GM12878 (cell line): Measurements from ENCODE around the gene LYVE1. TPM values are rescaled to one million over a fixed set of nuclear protein-coding genes. Genes with fewer than 3 reads are reported as not detected.

Experiments used
- ATAC-seq: fragments of 200-7000 bp; cut with Tn5 transposase; 3 replicates; pipeline ENCODE4 v1.9.1; 2020; ENCODE audit warnings: mild to moderate bottlenecking, moderate library complexity
- BruUV-seq: library from RNA; stranded (reverse); fragments of 400-500 nt; replicated peaks from 2 replicates; lab custom pipeline; 2021; lab: Mats Ljungman, UMichigan
- CTCF ChIA-PET: fragments of 300-600 bp; sonication (Branson Sonifier 250); formaldehyde crosslinking; extraction: SDS; loops from one replicate; lab custom pipeline; 2021; ENCODE audit warnings: inconsistent platforms; lab: Yijun Ruan, JAX
- POLR2A ChIA-PET: fragments of 350-600 bp; formaldehyde crosslinking; extraction: SDS; loops from one replicate; lab custom pipeline; 2021; ENCODE audit warnings: inconsistent platforms; lab: Charles Lee
- RAD21 ChIA-PET: fragments of 300-600 bp; sonication (Branson Sonifier 250); formaldehyde crosslinking; loops from one replicate; lab custom pipeline; 2023; ENCODE audit warnings: antibody characterized with exemption; ENCODE audit not compliant: unreplicated experiment; lab: Charles Lee
- SMC1A ChIA-PET: fragments of 300-600 bp; sonication (Branson Sonifier 250); formaldehyde crosslinking; loops from one replicate; lab custom pipeline; 2023; ENCODE audit not compliant: unreplicated experiment, uncharacterized antibody; lab: Charles Lee
- DNase-seq: peaks from one replicate; pipeline ENCODE4 v3.0.0-alpha.2; 2011; ENCODE audit warnings: low read depth, low spot score
- FAIRE-seq: peaks from 3 replicates; lab custom pipeline; 2011; peaks lifted over from hg19 to GRCh38; lab: Jason Lieb, UNC
- H2AFZ ChIP-seq: 2 replicates; pipeline ENCODE4 v1.6.0; 2011; ENCODE audit warnings: low read depth, low read length, control low read depth; ENCODE audit not compliant: control insufficient read depth
- H3K27ac ChIP-seq: 2 replicates; pipeline ENCODE4 v1.5.1; 2011; ENCODE audit warnings: control low read depth; ENCODE audit not compliant: control insufficient read depth, insufficient read depth
- H3K27me3 ChIP-seq, 2 experiments: replicated peaks in 1 of 2; 2 replicates each; pipeline versions ENCODE4 v1.6.0 to v1.6.1; 2011; ENCODE audit warnings: low read length in 1 of 2; ENCODE audit not compliant: control insufficient read depth in 2 of 2, insufficient read depth in 2 of 2
- H3K36me3 ChIP-seq, 2 experiments: 2 replicates each; pipeline ENCODE4 v1.5.1; 2011; ENCODE audit warnings: low read length in 1 of 2; ENCODE audit not compliant: control insufficient read depth in 2 of 2, insufficient read depth in 2 of 2
- H3K4me1 ChIP-seq: 2 replicates; pipeline ENCODE4 v1.6.1; 2011; ENCODE audit warnings: mild to moderate bottlenecking, low read length, moderate library complexity, mixed read lengths; ENCODE audit not compliant: control insufficient read depth, insufficient read depth
- H3K4me2 ChIP-seq: 2 replicates; pipeline ENCODE4 v1.6.0; 2011; ENCODE audit warnings: control low read depth; ENCODE audit not compliant: control insufficient read depth, insufficient read depth
- H3K4me3 ChIP-seq: fragments of 200-600 bp; sonication (generic); 2 replicates; pipeline ENCODE4 v1.5.1; 2016
- H3K79me2 ChIP-seq: 2 replicates; pipeline ENCODE4 v1.6.0; 2011; ENCODE audit warnings: low read length; ENCODE audit not compliant: control insufficient read depth, insufficient read depth
- H3K9ac ChIP-seq: 2 replicates; pipeline ENCODE4 v1.8.0; 2011; ENCODE audit warnings: low read length, control low read depth, mixed read lengths; ENCODE audit not compliant: control insufficient read depth, insufficient read depth
- H3K9me3 ChIP-seq: replicated peaks from 3 replicates; pipeline ENCODE4 v1.5.1; 2011; ENCODE audit warnings: mild to moderate bottlenecking, low read length; ENCODE audit not compliant: control insufficient read depth, insufficient read depth
- H4K20me1 ChIP-seq: 2 replicates; pipeline ENCODE4 v1.6.0; 2011; ENCODE audit not compliant: control insufficient read depth, insufficient read depth
- CHD4 ChIP-seq: fragments of 200-600 bp; sonication (generic); IDR thresholded peaks from 2 replicates; pipeline ENCODE4 v1.6.1; 2016; ENCODE audit warnings: mild to moderate bottlenecking
- FOXK2 ChIP-seq: fragments of 450-650 bp; IDR thresholded peaks from 2 replicates; pipeline ENCODE4 v1.6.1; 2017; ENCODE audit warnings: mild to moderate bottlenecking, moderate library complexity
- IKZF2 ChIP-seq, 2 experiments: fragments of 450-650 bp; IDR thresholded peaks; 2 replicates each; pipeline ENCODE4 v1.6.1; 2017; ENCODE audit warnings: mild to moderate bottlenecking in 2 of 2, moderate library complexity in 2 of 2
- MEF2A ChIP-seq: IDR thresholded peaks from 2 replicates; pipeline ENCODE4 v1.6.1; 2011; ENCODE audit warnings: low read depth, mild to moderate bottlenecking, low read length, moderate library complexity; ENCODE audit not compliant: insufficient read depth
- MEF2B ChIP-seq: fragments of 450-650 bp; IDR thresholded peaks from 2 replicates; pipeline ENCODE4 v1.6.1; 2018; ENCODE audit warnings: mild to moderate bottlenecking, moderate library complexity; ENCODE audit not compliant: partially characterized antibody, poor library complexity, severe bottlenecking
- NFIC ChIP-seq: IDR thresholded peaks from 2 replicates; pipeline ENCODE4 v1.6.1; 2012; ENCODE audit warnings: low read depth, mild to moderate bottlenecking, inconsistent platforms, low read length, moderate library complexity
- POLR2AphosphoS5 ChIP-seq: IDR thresholded peaks from 2 replicates; pipeline ENCODE4 v1.6.1; 2011; ENCODE audit warnings: mild to moderate bottlenecking, low read length, inconsistent platforms
- RAD21 ChIP-seq: IDR thresholded peaks from 2 replicates; pipeline ENCODE4 v1.6.1; 2011; ENCODE audit warnings: mild to moderate bottlenecking, low read depth, low read length, moderate library complexity; ENCODE audit not compliant: insufficient read depth
- RBBP5 ChIP-seq: fragments of 200-600 bp; sonication (generic); conservative IDR thresholded peaks from 2 replicates; pipeline ENCODE4 v1.6.1; 2016
- RCOR1 ChIP-seq: conservative IDR thresholded peaks from 2 replicates; pipeline ENCODE4 v1.6.1; 2012; ENCODE audit warnings: low read depth, low read length, improper control_type of control experiment
- RFX5 ChIP-seq: IDR thresholded peaks from 2 replicates; pipeline ENCODE4 v1.6.1; 2011; ENCODE audit warnings: low read depth, low read length, improper control_type of control experiment
- RUNX3 ChIP-seq: IDR thresholded peaks from 2 replicates; pipeline ENCODE4 v1.6.1; 2012; ENCODE audit warnings: low read length, inconsistent platforms
- SPI1 ChIP-seq: IDR thresholded peaks from 2 replicates; pipeline ENCODE4 v1.6.1; 2011; ENCODE audit warnings: low read depth, mild to moderate bottlenecking, low read length, moderate library complexity, borderline replicate concordance; ENCODE audit not compliant: insufficient read depth
- SUPT20H ChIP-seq: IDR thresholded peaks from 2 replicates; pipeline ENCODE4 v1.6.1; 2011; ENCODE audit warnings: low read depth, mild to moderate bottlenecking, low read length, moderate library complexity, borderline replicate concordance; ENCODE audit not compliant: control insufficient read depth
- ZZZ3 ChIP-seq: IDR thresholded peaks from 2 replicates; pipeline ENCODE4 v1.6.1; 2011; ENCODE audit warnings: low read depth; ENCODE audit not compliant: control insufficient read depth, insufficient read length
- WGBS: methylation state at CpG from one replicate; pipeline ENCODE4 v1.1.6; 2016; ENCODE audit warnings: low lambda C conversion rate; ENCODE audit not compliant: insufficient replicate concordance, insufficient coverage; ENCODE audit errors: missing lambda C conversion rate; 5-methylcytosine and 5-hydroxymethylcytosine counted together
- in situ Hi-C: fragments of 300-500 bp; cut with MboI; formaldehyde crosslinking; loops from 9 replicates; pipeline ENCODE4 v1.14.3; 2018; ENCODE audit warnings: mixed read lengths
- intact Hi-C: fragments of 100-400 bp; cut with micrococcal nuclease; formaldehyde crosslinking; loops from one replicate; pipeline ENCODE4 v1.14.2; 2022; ENCODE audit not compliant: unreplicated experiment
- polyA plus RNA-seq, 11 experiments: library from polyadenylated mRNA; depleted of rRNA in 4 of 11; unstranded in 6 of 11; stranded (reverse) in 5 of 11; fragments of >200 nt; fragmentation: Nextera tagmentation in 4 of 11; fragmentation: Illumina TruSeq in 1 of 11; extraction: Ambion mirVana in 4 of 11; extraction: Trizol in 1 of 11; gene quantifications; 1 replicate in 1 of 11; 2 replicates in 10 of 11; pipeline versions ENCODE4 v1.2.1 to v1.2.3, GENCODE V29; 2011 to 2016; ENCODE audit warnings: inconsistent platforms in 2 of 11, missing spikeins in 2 of 11, low read depth in 1 of 11
- total RNA-seq, 4 experiments: library from RNA; depleted of rRNA in 3 of 4; stranded (reverse); fragments of >200 nt in 3 of 4; fragmentation: Illumina TruSeq in 1 of 4; extraction: Trizol in 1 of 4; gene quantifications; 2 replicates each; pipeline versions ENCODE4 v1.2.1 to v1.2.3, GENCODE V29; 2013 to 2021
- TF ChIP-seq, protein P1 (sequence below): fragments of 450-650 bp; formaldehyde crosslinking; IDR thresholded peaks from 2 replicates; pipeline ENCODE4 v1.4.0; 2022; ENCODE audit warnings: mild to moderate bottlenecking, moderate library complexity

The LYVE1 gene
- total and polyA plus RNA-seq, 10 of the 15 experiments (the other 5 are each of a cell fraction or from before 2014, with no cell fraction given), result 0.15 TPM; not detected in 9

DNA sequence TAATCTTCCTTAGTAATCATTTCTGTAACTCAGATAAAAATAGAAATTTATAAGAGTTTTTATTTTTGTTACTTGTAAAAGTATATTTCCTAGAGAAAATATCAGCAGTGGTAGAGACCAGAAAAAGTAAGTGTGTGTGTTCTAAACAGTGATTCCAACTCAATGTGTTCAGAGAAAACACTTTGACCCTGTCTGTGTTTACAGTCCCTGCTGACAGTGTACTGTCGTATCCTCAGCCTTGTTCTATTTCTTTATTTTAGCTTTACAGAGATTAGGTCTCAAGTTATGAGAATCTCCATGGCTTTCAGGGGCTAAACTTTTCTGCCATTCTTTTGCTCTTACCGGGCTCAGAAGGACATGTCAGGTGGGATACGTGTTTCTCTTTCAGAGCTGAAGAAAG lies 10.2 kb downstream of the LYVE1 start:
- Histone ChIP-seq H3K36me3 (no peaks in the 10 kb centered on the region), H3K27ac (no peak overlapping the region), H2AFZ (no peak overlapping the region), H3K4me2 (no peak overlapping the region), H3K27me3 (peaks cover 0 to 4% of the 10 kb centered on the region in 2 experiments; a peak in 3 of 4 replicates)
- WGBS, result 24% methylated on average over 3 of the region's 3 CpGs
- no peak for FAIRE-seq
- RAD21 ChIA-PET, result interaction anchor here (1.1 to 1.2 kb wide), 2 partner anchors 144 to 152 kb away, joined by 3 to 4 read pairs; no protein-coding TSS in a partner anchor
- intact Hi-C loops, result no loop called here
- ATAC-seq, result no peak
- CTCF ChIA-PET, result interaction anchor here (0.7 to 1.1 kb wide), 3 partner anchors 8 to 67 kb away, joined by 3 read pairs; no protein-coding TSS in a partner anchor
- no TSS peak for BruUV-seq
- in situ Hi-C loops, result no loop called here
- no peak for TF ChIP-seq RBBP5
- TF ChIP-seq NFIC, result no peak
- TF ChIP-seq, all 136 proteins: peak for 0
- H3K4me3 ChIP-seq, result no peak overlapping the region
- ChIA-PET SMC1A (interaction anchor here (0.7 to 1.0 kb wide), 3 partner anchors 13 to 169 kb away, joined by 3 read pairs; no protein-coding TSS in a partner anchor), POLR2A (no interaction called here)
- H4K20me1 ChIP-seq, result no peaks in the 10 kb centered on the region
- no peak for DNase-seq
- H3K4me1 ChIP-seq, result no peaks in the 10 kb centered on the region
- no peaks in the 10 kb centered on the region; the same call in 2 of the 3 replicates for H3K9me3 ChIP-seq
- no peak overlapping the region for H3K9ac ChIP-seq
- no peaks in the 10 kb centered on the region for H3K79me2 ChIP-seq

DNA sequence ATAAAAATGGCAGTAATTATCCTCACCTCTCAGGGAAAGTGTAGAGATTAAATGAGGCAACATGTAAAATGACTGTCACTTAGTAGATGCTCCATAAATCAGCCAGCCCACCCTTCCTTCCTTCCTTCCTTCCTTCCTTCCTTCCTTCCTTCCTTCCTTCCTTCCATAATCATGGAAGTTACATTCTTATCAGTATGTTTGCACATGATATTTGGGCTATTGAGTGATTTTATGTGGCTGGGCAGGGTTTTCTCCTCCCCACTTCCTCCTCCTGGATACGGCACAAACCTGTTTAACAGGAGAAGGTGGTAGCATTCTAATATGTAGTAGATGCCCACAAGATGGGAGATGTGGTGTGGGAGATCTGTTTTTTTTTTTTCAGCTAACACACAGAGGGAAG lies 11.9 kb downstream of the LYVE1 start:
- Histone ChIP-seq H3K4me2 (no peak overlapping the region), H3K36me3 (no peaks in the 10 kb centered on the region), H4K20me1 (no peaks in the 10 kb centered on the region), H3K27me3 (peaks cover 0 to 4% of the 10 kb centered on the region in 2 experiments; a peak in 3 of 4 replicates), H2AFZ (no peak overlapping the region), H3K4me1 (no peaks in the 10 kb centered on the region), H3K9me3 (no peaks in the 10 kb centered on the region; the same call in 2 of the 3 replicates), H3K79me2 (no peaks in the 10 kb centered on the region), H3K9ac (no peak overlapping the region), H3K4me3 (no peak overlapping the region), H3K27ac (no peak overlapping the region)
- ChIA-PET POLR2A (no interaction called here), SMC1A (no interaction called here), RAD21 (no interaction called here), CTCF (interaction anchor here (1.4 to 2.8 kb wide), 2 partner anchors 15 to 143 kb away, joined by 4 to 20 read pairs; partner anchors contain the start of gene RNF141)
- no TSS peak for BruUV-seq
- intact Hi-C loops, result no loop called here
- in situ Hi-C loops, result no loop called here
- FAIRE-seq (no peak), ATAC-seq (no peak), DNase-seq (no peak)
- WGBS, result 46% methylated on average over 1 of the region's 1 CpG
- TF ChIP-seq SPI1 (no peak), SUPT20H (no peak), IKZF2 (IDR thresholded peaks at IDR 0.05) (no peak), MEF2A (no peak), RFX5 (no peak), RUNX3 (no peak), POLR2AphosphoS5 (no peak), CHD4 (no peak), FOXK2 (no peak), MEF2B (no peak), RAD21 (no peak), RCOR1 (no peak), ZZZ3 (no peak)
- TF ChIP-seq, protein P1, sequence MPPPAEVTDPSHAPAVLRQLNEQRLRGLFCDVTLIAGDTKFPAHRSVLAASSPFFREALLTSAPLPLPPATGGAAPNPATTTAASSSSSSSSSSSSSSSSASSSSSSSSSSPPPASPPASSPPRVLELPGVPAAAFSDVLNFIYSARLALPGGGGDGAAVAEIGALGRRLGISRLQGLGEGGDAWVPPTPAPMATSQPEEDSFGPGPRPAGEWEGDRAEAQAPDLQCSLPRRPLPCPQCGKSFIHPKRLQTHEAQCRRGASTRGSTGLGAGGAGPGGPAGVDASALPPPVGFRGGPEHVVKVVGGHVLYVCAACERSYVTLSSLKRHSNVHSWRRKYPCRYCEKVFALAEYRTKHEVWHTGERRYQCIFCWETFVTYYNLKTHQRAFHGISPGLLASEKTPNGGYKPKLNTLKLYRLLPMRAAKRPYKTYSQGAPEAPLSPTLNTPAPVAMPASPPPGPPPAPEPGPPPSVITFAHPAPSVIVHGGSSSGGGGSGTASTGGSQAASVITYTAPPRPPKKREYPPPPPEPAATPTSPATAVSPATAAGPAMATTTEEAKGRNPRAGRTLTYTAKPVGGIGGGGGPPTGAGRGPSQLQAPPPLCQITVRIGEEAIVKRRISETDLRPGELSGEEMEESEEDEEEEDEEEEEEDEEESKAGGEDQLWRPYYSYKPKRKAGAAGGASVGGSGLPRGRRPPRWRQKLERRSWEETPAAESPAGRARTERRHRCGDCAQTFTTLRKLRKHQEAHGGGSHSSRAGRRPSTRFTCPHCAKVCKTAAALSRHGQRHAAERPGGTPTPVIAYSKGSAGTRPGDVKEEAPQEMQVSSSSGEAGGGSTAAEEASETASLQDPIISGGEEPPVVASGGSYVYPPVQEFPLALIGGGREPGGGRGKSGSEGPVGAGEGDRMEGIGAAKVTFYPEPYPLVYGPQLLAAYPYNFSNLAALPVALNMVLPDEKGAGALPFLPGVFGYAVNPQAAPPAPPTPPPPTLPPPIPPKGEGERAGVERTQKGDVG (CRISPR knock-in tag), result no peak
